HL-60 (cell line): ENCODE measurements around the gene TMEM18.

Experiments
- DNase-seq, 2 experiments: peaks; one replicate each; pipeline ENCODE4 v3.0.0-alpha.2; 2010 to 2020; ENCODE audit warnings: low read depth in 1 of 2, low spot score in 1 of 2
- H3K27ac ChIP-seq: fragments of 250-450 bp; sonication (Bioruptor Pico); replicated peaks from 2 replicates; pipeline ENCODE4 v1.5.1; 2020; ENCODE audit warnings: mild to moderate bottlenecking, moderate library complexity
- H3K27me3 ChIP-seq: fragments of 250-450 bp; sonication (Bioruptor Pico); 2 replicates; pipeline ENCODE4 v1.5.1; 2021; ENCODE audit warnings: mild to moderate bottlenecking, moderate library complexity; ENCODE audit not compliant: insufficient read depth, poor library complexity, severe bottlenecking
- H3K4me3 ChIP-seq: replicated peaks from 2 replicates; pipeline ENCODE4 v1.5.1; 2011; ENCODE audit warnings: mild to moderate bottlenecking, control low read depth, low read length; ENCODE audit not compliant: insufficient read depth
- GABPA ChIP-seq: IDR thresholded peaks from 2 replicates; pipeline ENCODE4 v1.6.1; 2012; ENCODE audit warnings: low read depth
- POLR2AphosphoS5 ChIP-seq: IDR thresholded peaks from 2 replicates; pipeline ENCODE4 v1.6.1; 2012; ENCODE audit warnings: low read depth
- SPI1 ChIP-seq: IDR thresholded peaks from 2 replicates; pipeline ENCODE4 v1.6.1; 2012; ENCODE audit warnings: low read depth, mild to moderate bottlenecking, borderline replicate concordance
- TF ChIP-seq, protein P1 (sequence below): IDR thresholded peaks from 2 replicates; pipeline ENCODE4 v1.6.1; 2012; ENCODE audit warnings: low read depth; ENCODE audit not compliant: insufficient replicate concordance
- TF ChIP-seq, protein P2 (sequence below): IDR thresholded peaks from one replicate; pipeline ENCODE4 v1.5.1; 2011; ENCODE audit warnings: low read length, control low read depth, inconsistent platforms; ENCODE audit not compliant: insufficient read depth

Gene TMEM18

DNA sequence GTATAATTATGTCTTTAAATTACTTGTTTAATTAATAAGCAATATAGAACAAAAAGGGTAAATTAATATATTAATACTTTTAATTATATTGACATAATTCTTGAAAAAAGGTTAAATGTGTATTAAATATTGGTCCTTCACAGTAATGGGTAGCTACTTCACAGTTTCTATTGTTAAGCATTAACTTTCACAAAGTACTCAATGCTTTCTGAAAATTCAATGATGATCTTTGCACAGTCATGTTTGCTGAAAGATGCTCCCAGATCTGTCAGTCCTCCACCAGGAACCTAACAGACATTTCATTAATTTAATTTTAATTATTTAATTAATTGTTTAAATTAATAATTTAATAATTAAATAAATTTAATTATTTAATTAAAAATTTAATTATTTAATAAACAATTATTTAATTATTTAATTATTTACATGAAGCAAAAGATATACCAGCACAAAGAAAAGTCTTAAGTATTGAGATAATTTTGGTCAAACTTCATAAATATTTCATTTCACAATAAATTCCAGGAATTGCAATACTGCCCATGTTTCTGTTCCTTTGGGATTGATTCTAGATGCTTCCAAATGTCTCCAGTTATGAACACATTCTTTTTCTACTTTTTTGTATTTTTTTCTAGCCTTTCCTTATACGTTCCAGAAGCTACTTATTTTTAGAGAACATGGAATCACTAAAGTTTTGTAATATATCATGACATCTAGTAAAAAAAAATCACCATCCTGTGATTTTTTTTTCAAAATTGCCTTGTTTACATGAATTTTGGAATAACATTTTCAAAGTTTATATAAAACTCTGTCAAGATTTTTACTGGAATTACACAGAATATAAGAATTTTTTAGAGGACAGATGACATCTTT lies 46.5 kb downstream of the TMEM18 start:
- no peak for DNase-seq
- Histone ChIP-seq H3K27ac (no peak overlapping the region), H3K27me3 (no peaks in the 10 kb centered on the region), H3K4me3 (no peak overlapping the region)
- no peak for TF ChIP-seq POLR2AphosphoS5
- TF ChIP-seq, protein P1, sequence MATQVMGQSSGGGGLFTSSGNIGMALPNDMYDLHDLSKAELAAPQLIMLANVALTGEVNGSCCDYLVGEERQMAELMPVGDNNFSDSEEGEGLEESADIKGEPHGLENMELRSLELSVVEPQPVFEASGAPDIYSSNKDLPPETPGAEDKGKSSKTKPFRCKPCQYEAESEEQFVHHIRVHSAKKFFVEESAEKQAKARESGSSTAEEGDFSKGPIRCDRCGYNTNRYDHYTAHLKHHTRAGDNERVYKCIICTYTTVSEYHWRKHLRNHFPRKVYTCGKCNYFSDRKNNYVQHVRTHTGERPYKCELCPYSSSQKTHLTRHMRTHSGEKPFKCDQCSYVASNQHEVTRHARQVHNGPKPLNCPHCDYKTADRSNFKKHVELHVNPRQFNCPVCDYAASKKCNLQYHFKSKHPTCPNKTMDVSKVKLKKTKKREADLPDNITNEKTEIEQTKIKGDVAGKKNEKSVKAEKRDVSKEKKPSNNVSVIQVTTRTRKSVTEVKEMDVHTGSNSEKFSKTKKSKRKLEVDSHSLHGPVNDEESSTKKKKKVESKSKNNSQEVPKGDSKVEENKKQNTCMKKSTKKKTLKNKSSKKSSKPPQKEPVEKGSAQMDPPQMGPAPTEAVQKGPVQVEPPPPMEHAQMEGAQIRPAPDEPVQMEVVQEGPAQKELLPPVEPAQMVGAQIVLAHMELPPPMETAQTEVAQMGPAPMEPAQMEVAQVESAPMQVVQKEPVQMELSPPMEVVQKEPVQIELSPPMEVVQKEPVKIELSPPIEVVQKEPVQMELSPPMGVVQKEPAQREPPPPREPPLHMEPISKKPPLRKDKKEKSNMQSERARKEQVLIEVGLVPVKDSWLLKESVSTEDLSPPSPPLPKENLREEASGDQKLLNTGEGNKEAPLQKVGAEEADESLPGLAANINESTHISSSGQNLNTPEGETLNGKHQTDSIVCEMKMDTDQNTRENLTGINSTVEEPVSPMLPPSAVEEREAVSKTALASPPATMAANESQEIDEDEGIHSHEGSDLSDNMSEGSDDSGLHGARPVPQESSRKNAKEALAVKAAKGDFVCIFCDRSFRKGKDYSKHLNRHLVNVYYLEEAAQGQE, result no peak

DNA sequence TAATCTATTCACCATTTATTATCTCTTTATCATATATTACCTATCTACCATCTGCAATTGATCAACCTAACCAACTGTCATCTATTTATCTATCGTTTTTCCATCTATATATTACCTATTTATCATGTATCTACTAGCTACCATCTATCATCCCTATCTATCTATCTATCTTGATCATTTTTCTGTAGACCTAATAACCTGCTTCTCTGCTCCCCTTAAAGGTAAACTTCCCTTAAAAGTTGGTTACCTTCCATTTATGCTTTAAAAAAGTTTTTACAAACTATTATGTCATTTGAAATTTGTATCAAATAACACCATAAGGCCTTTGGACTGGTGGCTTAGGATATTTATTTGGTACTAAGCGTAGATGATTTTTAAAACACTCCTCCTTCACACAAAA lies 47.2 kb downstream of the TMEM18 start:
- H3K27ac ChIP-seq, result no peak overlapping the region
- no peak overlapping the region for H3K4me3 ChIP-seq
- DNase-seq, result no peak
- H3K27me3 ChIP-seq, result no peaks in the 10 kb centered on the region
- TF ChIP-seq, protein P2, sequence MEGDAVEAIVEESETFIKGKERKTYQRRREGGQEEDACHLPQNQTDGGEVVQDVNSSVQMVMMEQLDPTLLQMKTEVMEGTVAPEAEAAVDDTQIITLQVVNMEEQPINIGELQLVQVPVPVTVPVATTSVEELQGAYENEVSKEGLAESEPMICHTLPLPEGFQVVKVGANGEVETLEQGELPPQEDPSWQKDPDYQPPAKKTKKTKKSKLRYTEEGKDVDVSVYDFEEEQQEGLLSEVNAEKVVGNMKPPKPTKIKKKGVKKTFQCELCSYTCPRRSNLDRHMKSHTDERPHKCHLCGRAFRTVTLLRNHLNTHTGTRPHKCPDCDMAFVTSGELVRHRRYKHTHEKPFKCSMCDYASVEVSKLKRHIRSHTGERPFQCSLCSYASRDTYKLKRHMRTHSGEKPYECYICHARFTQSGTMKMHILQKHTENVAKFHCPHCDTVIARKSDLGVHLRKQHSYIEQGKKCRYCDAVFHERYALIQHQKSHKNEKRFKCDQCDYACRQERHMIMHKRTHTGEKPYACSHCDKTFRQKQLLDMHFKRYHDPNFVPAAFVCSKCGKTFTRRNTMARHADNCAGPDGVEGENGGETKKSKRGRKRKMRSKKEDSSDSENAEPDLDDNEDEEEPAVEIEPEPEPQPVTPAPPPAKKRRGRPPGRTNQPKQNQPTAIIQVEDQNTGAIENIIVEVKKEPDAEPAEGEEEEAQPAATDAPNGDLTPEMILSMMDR, result no peak
- TF ChIP-seq SPI1, result no peak
- TF ChIP-seq, protein P1, result no peak
- TF ChIP-seq POLR2AphosphoS5, result no peak
- no peak for TF ChIP-seq GABPA

DNA sequence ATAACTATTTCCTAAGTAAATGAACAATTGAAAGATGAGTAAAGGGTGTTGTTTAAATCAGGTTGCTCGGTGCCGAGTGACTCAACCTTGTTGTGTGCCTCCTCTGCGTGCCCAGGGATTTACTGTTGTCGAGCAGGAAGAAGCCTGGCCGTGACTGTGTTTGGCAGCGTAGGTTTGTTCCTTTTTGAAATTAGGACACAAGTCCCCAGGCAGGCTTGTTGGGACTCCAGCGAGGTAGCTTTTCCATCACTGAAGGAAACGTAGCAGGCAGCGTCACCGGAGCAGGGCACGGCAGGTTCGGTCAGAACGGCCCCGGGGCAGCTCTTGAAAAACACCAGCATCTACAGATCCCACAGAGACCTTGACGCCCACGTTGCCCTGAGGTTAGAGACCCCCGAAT lies 48.6 kb downstream of the TMEM18 start:
- H3K4me3 ChIP-seq, result no peak overlapping the region
- no peak overlapping the region for H3K27ac ChIP-seq
- no peaks in the 10 kb centered on the region for H3K27me3 ChIP-seq
- TF ChIP-seq, protein P1, result no peak
- TF ChIP-seq GABPA (no peak), POLR2AphosphoS5 (no peak), SPI1 (no peak)
- TF ChIP-seq, protein P2, result no peak
- no peak for DNase-seq
